HG02759 (cell line): ENCODE data around the gene TBPL2.
"Not testable (repeated sequence)": the region's sequence is repeated elsewhere in the genome, so short reads cannot be mapped to it uniquely, and the experiment has no call there.

Experiments
- ATAC-seq: cut with Tn5 transposase; IDR thresholded peaks from one replicate; pipeline ENCODE4 v1.9.1; 2021; ENCODE audit warnings: mild to moderate bottlenecking, moderate library complexity; ENCODE audit not compliant: unreplicated experiment

The TBPL2 gene

DNA sequence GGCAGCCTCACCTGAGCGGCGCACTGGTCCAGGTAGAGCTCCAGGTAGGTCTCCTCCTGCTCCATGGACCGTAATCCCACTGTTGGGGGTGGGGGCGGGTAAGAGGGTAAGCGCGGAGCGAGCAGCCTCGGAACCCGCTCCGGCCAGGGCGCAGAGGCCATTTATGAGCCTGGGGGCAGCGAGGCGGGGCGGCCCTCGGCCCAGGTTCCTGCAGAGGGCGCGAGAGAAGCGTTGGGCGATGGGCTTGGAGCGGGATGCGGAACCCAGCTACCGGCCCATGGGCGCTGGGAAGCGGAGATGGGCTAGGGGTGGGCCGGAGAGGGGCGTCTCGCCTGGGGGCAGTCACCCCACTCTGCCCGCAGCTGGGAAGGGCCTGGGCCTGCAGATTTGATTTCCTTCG, at the start of gene TBPL2:
Gene TBPL2 (minus strand): TSS at position 232 of the 400 bp plus-strand sequence. CDS start 167 bp downstream, at position 65.
- no peak for ATAC-seq

DNA sequence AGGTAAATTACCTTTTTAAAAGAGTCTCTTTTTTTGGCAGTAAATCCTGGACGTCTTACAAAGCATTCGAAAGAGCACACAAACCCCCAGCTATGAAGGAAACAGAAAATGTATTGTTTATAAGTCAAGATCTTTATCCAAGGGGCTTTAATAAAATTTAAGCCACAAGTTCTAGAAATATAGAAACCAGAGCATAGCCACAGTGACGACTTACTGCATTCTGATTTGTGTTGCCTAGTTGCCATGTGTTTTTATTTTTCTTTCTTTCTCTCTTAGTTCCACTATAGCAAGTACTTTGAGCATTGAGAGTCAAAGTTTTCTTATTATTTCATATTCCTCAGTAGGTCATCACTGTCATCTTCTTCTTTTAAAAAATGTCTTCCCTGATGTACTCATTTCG, 47.8 kb upstream of the TBPL2 start:
- ATAC-seq = no peak

DNA sequence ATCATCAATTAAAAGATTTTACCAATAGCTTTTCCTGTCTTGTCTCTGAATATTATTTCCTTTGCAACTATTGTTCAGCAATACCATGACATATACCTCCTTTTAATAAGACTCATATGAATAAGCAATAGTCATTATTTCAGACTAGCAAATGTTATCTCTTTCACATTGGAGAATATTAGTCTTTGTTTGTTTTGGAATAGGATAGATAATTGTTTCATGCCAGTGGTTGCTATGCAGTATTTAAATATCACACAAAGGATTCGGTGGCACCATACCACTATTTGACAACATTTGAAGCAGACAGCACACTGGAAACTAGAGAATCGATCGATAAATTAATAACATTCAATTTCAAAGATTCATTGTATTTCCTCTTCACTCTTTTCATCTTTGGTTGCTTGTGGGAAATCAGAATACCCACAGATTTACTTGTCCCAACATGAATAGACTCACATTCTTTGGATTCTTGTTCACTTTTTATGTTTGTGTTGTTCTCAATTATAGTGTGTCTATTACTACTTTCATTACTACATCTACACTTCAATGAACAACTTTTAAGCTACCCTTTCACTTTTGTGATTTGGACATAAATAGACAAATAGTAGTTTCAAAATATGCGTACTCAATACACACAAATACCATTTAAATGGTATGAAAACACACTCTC, 42.7 kb upstream of the TBPL2 start:
- ATAC-seq = no peak

DNA sequence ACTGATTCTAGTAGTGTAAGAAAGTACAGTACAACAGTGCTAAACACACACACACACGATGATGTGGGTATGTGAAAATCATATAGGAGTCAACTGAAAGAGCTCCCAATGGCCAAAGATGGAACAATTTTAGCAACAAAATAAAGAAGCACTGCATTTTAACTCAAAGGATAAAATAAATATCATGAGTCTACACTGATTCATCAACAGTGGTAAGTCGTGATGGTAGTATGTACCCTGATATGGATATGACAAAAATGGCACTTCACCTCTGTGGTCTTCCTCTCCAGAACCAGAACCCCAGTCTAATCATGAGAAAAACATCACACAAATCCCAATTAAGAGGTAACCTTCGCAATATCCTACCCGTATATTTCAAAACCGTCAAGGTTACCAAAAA, 41.4 kb upstream of the TBPL2 start:
- no peak for ATAC-seq

DNA sequence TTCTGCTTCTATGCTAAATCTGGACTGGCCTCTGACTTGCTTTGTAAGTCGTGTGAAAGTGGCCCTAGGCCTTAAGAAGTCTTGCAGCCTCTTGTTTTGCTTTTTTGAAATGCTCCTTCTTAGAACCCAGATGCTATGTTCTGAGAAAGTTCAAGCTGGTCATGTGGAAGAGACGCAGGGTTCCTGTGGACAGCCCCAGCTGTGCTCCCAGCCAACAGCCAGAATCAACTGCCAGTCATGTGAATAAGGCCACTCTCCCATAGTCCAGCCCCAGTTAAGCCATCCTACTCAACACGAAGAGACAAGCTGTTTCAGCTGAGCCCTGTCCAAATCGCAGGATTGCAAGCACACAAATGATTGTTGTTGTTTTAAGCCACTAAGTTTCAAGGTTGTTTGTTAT, 37.3 kb upstream of the TBPL2 start:
- no peak for ATAC-seq

DNA sequence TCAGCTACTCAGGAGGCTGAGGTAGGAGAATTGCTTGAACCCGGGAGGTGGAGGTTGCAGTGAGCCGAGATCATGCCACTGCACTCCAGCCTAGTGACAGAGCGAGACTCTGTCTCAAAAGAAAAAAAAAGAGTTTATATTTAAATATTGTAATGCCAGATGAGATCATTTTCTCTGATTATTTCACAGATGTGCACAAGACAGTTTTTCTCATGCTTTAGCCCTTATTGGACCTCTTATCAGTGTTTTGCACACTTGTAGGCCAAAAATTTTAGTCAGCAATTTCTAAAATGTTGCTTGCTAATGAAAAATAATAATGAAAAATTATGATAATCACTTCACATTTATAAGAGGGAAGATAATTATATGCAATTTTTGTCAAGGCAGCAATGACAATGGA, 36.0 kb upstream of the TBPL2 start:
- ATAC-seq = not testable (repeated sequence)

DNA sequence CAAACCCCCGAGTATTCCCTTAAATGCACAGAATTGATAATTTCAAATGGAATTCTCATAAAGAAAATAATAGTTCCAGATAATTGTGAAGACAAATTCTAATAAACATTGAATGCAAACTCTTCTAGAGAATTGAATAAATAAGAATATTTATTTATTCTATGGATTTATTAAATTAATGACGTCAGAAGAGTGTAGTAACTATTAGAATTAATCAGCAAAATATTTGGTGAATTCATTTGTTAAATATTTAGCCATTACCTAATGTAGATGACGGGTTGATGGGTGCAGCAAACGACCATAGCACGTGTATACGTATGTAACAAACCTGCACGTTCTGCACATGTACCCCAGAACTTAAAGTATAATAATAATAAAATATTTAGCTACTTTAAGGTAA, 33.4 kb upstream of the TBPL2 start:
- ATAC-seq = no peak

DNA sequence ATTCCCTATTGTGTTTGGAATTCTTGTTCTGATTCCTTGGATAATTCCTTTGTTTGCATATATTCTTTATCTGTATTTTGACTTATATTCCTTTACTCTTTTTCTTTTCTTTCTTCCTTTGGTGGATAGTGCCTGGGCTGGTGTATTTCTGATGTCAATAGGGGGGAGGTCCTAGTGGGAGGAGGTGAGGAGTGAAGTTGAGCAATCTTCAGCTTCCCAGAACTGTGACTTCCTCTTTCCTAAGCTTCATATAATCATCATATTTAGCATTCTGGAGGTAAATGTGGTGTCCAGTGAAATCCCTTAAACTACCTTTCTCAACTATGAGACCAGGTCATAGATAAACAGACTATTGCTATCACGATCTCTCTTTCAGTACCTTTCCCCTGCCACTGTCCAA, 29.6 kb upstream of the TBPL2 start:
- no peak for ATAC-seq

DNA sequence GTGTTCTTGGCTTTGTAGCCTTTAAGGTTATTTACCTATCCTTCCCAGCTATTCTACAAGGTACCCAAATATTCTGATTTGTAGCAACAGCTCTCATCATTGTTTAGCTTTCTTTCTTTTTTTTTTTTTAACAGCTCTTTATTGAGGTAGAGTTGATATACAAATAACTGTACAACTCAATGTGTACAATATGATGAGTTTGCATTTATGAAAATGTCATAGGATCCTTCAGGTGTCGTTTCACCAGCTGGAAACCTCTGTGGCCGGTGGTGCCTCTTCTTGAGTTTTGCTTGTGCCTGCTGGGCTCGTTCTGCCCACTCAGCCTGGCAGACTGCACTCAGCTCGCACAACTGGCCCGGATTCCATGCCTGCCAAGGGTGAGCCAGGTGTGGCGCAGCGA, 26.9 kb upstream of the TBPL2 start:
- ATAC-seq = no peak

DNA sequence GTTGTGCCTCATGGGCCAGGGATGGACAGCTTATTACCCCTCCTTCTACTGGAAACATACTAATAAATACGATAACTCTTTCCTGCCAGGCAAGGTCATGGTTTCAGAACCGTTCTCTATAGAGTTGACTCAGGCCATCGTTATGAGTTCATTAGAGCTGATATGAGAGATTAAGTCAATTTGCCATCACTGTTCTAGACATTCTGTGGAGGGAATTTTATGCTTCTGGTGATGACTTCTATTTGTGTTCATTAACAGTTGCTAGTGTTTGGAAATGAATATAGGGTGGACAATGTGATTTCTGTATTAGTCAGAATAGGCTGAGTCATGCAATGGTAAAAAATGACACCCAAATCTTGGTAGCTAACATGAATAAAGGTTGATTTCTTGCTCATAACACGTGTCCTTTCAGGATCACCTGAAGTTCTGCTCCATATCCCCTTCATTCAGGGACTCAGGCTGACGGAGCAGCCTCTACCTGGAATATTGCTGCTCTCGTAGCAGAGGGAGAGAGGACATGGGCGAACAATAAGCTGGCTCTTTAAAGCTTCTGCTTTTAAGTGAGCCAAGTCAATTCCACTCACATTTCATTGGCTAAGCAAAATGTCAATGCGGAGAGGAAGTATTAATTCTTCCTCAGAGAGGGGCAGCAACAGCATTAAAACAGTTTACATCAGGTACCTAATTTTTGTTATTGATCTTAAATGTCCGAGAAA, 18.5 kb upstream of the TBPL2 start:
- peak; percentile 87 for ATAC-seq

DNA sequence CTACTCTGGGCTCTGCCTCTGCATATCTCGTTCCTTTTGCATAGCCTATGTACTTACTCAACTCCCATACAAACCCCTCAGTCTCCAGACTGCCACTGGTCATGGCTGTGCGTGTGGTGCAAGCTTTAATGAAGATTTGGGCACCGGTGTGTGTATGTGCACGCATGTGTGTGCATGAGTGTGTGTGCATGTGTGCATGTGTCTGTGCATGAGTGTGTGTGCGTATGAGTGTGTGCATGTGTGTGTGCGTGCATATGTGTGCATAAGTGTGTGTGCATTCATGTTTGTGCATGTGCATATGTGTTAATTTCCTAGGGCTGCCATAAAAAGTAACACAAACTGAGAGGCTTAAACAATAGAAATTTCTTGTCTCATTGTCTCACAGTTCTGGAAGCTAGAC, 17.1 kb upstream of the TBPL2 start:
- no peak for ATAC-seq

DNA sequence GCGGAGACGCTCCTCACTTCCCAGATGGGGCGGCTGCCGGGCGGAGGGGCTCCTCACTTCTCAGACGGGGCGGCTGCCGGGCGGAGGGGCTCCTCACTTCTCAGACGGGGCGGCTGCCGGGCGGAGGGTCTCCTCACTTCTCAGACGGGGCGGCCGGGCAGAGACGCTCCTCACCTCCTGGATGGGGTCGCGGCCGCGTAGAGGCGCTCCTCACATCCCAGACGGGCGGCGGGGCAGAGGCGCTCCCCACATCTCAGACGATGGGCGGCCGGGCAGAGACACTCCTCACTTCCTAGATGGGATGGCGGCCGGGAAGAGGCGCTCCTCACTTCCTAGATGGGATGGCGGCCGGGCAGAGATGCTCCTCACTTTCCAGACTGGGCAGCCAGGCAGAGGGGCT, 16.0 kb upstream of the TBPL2 start:
- not testable (repeated sequence) for ATAC-seq

DNA sequence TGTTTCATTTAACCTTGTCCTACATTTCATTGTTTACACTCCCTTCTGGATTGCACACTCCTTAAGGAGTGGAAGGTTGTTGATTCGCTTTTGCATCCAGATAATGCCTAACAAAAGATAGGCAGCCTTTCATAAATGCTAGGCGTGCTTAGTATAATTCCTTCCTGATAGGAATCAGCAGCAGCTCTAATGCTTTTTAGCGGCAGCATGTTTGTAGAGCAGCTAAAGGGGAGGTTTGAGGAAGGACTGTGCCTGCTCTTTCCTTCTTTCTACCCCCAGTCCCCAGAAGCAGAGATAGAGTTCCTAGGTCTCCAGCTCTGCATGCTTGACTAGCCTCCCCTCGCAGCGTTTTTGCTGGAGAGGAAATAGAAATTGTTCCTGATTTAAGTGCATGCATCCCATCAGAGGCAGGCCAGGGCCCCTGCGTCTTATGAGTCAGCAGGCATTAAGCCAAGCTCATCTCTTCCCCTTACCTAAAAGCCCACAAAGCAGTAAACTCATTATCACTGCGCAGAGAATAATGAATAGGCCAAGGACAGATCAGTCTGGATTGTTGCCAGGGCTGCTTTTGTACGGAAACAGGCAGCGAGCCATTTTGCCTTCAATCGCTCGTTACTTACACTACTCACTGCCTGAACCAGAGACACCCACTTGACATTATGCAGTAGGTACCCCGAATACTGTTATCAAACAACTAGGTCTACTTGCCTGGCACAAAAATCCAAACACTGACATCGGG, 14.0 kb upstream of the TBPL2 start:
- no peak for ATAC-seq

DNA sequence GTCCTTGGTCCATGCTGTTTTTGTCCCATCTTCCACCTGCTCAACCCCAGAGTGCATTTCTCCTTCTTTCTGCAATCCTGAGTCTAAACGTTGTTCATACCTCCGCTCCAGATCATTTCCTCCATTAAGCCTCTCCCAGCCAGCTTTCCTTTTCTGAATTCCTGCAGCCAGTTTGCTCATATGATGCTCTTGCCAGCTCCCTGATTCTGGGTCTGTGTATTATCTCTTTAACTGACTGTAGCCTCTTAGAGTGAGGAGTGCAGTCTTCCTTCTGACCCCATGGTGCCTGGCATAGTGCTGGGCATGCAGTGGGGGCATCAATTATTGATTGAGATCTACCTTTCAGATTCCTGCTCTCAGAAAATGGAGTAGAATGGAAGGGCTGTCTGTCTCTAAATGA, 11.5 kb upstream of the TBPL2 start:
- ATAC-seq = no peak

DNA sequence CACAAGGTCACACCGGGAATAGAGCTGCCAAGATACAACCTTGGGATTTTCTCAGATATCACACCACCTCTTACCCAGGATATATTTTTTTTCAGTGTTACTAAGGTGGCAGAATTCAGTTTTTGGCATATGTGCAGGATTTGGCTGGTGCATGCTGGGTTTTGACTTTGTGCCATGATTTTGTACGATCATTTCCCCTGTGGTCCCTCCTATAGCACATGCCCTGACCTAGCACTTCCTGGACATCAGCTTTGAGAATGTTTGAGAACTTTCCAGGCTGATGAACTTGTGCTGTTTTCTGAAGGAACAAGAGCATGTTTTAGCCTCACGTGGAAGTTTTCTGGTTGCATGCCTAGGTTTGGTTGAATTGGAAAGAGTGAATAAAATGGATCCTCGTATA, 11.0 kb upstream of the TBPL2 start:
- ATAC-seq = no peak

DNA sequence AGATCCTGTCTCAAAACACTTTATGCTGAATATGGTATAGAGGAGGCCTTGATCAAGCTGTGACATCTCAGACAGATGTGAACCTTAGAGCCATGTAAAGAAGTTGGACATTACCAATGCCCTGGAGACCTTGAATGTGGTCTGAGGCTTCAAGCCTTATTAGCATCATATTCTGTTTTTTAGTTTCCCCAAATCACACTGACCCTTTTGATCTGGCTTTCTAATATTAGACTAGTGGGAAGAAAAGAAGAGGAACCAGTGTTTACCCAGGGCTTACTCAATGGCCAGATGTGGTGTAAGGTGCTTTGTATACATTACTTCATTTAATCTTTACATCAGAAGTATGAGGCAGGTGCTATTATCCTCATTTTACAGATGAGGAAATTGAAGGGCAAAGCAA, 10.6 kb upstream of the TBPL2 start:
- peak; percentile 54 for ATAC-seq

DNA sequence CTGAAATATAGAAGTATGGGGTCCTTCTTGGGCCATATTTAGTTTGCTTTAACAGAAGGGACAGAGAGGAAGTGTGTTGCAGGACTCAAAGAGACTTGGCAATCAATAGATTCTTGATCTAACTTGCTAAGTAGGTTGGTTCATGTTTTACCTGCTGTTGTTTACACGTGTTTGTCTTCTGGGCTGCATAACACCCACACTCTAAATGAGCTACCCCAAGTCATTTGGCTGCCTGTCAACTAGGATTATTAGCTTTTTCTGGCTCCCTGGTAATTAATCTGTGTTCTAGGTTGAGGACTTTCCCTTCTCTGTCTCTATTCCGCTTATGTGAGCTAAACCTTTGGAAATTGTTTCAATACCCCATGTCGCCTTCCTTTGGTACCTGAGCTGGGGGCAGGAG, 10.1 kb upstream of the TBPL2 start:
- ATAC-seq = no peak

DNA sequence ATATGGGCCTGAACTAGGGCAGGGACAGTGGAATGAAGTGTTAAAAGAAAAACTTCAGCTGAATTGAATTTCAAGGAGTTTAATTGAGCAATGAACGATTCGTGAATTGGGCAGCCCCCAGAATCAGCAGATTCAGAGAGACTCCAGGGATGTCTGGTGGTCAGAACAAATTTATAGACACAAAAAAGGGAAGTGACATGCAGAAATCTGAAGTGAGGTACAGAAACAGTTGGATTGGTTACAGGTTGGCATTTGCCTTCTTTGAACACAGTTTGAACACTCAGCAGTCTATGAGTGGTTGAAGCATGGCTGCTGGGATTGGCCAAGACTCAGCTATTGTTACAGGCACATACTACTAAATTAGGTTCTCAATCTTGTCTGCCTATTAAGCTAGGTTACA, 9.7 kb upstream of the TBPL2 start:
- ATAC-seq = no peak

DNA sequence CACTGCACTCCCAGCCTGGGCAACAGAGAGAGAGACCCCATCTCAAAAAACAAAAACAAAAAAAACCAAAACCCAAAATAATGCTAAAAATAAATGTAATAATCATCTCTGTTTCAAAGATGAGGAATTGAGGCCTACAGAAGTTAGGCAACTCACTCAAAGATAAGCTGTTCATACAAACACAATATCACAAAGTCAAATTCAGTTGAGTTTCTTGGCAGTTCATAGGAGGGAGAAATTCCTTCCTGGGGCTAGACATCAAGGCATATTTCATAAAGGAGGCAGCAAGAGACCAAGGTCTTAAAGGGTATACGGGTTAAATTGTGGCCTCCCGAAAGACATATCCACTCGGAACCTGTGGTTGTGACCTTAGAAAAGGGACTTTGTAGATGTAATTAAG, 8.7 kb upstream of the TBPL2 start:
- no peak for ATAC-seq

DNA sequence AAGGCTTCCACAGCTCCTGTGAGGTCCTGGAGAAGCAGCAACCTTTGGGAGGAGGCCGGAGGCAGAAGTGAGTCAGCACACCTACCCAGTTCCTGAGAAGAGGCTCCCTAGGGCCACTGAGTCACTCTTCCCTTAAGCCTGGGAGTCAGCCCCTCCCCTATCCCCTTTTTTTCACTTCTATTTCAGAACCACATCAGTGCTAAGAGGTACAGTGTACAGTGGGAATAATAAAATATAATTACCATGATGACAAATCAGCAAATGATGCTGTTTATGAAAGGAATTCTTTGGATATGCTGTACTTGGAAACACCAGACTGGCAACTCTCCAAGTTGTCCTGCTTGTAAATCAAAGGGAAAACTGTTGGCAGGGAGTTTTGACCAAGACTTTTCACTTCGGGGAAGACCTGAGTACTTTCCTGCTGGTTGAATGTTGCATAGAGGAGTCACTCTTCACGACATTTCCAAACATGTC, 7.8 kb upstream of the TBPL2 start:
- no peak for ATAC-seq

DNA sequence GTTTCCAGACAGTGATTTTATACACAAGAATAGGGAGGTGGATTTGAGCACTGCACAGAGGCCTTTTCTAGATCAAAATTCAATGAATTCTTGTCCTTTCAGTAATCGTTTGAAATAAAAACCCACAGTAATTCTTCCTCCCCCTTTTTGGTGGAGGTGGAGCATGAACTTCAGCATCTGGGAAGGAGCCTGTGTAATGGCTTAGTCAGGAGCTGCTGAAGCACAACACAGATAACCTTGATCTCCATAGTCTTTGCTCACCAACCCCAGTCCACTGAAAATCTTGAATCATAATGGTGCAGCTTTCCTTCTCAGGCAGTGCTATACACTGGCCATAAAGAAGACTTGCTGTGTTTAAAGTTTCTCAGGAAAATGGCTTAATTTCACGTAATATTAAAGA, 6.4 kb upstream of the TBPL2 start:
- ATAC-seq = no peak

DNA sequence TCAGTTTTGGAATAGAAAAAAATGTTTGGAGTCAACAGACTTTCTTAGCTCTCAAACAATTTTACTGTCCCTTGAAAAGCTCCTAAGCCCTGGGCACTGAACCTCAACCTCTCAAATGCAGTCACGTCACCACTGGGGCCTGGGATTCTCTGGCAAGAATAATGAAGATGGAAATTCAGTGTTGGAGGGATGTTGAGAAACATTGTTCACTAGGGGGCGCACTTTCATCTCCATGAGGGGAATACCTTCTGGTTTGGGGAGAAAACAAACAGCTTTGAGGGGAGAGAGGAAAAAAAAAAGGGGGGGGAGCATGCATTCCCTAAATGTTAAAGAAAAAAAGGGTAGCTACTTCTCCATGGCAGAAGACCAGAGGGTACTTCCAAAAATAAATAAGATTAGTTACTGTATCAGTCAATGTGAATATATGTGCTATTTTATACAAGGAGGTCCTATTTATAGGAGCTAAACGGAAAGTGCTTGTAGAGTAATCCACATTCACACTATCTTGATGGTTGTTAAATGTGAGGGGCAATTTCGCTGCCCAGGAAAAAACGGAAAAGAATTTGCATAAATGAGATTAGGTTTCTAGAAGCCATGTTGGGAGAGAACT, 5.8 kb upstream of the TBPL2 start:
- no peak for ATAC-seq
